K562 (cell line): ENCODE data around the gene MARK4.

Experiments used
- E2F1 ChIP-seq: sonication (generic); formaldehyde crosslinking; IDR thresholded peaks from 2 replicates; pipeline ENCODE4 v1.8.1; 2023; ENCODE audit warnings: mild to moderate bottlenecking, missing genetic modification reagents, moderate library complexity
- HOXB6 ChIP-seq: fragments of 250-450 bp; sonication (Bioruptor Pico); IDR thresholded peaks from 2 replicates; pipeline ENCODE4 v1.5.1; 2022; ENCODE audit warnings: mild to moderate bottlenecking, borderline replicate concordance
- IRF1 ChIP-seq: sonication (generic); formaldehyde crosslinking; IDR thresholded peaks from 2 replicates; pipeline ENCODE4 v1.8.0; 2022; ENCODE audit warnings: missing genetic modification reagents, mild to moderate bottlenecking, borderline replicate concordance
- MAX ChIP-seq: sonication (generic); formaldehyde crosslinking; IDR thresholded peaks from 2 replicates; pipeline ENCODE4 v1.9.0; 2022; ENCODE audit warnings: mild to moderate bottlenecking, missing genetic modification reagents
- NFXL1 ChIP-seq: fragments of 450-650 bp; formaldehyde crosslinking; IDR thresholded peaks from 2 replicates; pipeline ENCODE4 v1.4.0; 2021; ENCODE audit warnings: mild to moderate bottlenecking
- ZBTB33 ChIP-seq: sonication (generic); formaldehyde crosslinking; IDR thresholded peaks from 2 replicates; pipeline ENCODE4 v1.8.1; 2023; ENCODE audit warnings: mild to moderate bottlenecking, missing genetic modification reagents
- TF ChIP-seq, protein P1 (sequence below), 3 experiments: IDR thresholded peaks in 2 of 3; conservative IDR thresholded peaks in 1 of 3; 2 replicates each; pipeline ENCODE4 v1.5.1; 2011 to 2012; ENCODE audit warnings: low read length in 3 of 3, mild to moderate bottlenecking in 3 of 3, control low read depth in 2 of 3, improper control_type of control experiment in 1 of 3, inconsistent platforms in 1 of 3, low read depth in 1 of 3, mixed read lengths in 1 of 3, moderate library complexity in 1 of 3; ENCODE audit not compliant: insufficient read depth in 2 of 3
- TF ChIP-seq, protein P2 (sequence below): fragments of 150-350 bp; conservative IDR thresholded peaks from 2 replicates; pipeline ENCODE4 v1.6.1; 2014; ENCODE audit warnings: low read length
- TF ChIP-seq, protein P3 (sequence below): fragments of 450-650 bp; IDR thresholded peaks from 2 replicates; pipeline ENCODE4 v1.7.1; 2018; ENCODE audit warnings: mild to moderate bottlenecking, low read depth; ENCODE audit not compliant: partially characterized antibody

GRCh38 chr19:45250832-45251451, at the start of gene MARK4:
- TF ChIP-seq IRF1, result no peak
- TF ChIP-seq MAX (CRISPR knock-in tag), result no peak
- TF ChIP-seq, protein P1, sequence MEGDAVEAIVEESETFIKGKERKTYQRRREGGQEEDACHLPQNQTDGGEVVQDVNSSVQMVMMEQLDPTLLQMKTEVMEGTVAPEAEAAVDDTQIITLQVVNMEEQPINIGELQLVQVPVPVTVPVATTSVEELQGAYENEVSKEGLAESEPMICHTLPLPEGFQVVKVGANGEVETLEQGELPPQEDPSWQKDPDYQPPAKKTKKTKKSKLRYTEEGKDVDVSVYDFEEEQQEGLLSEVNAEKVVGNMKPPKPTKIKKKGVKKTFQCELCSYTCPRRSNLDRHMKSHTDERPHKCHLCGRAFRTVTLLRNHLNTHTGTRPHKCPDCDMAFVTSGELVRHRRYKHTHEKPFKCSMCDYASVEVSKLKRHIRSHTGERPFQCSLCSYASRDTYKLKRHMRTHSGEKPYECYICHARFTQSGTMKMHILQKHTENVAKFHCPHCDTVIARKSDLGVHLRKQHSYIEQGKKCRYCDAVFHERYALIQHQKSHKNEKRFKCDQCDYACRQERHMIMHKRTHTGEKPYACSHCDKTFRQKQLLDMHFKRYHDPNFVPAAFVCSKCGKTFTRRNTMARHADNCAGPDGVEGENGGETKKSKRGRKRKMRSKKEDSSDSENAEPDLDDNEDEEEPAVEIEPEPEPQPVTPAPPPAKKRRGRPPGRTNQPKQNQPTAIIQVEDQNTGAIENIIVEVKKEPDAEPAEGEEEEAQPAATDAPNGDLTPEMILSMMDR (IDR thresholded peaks at IDR 0.05 in 2 of 3, conservative IDR thresholded peaks at IDR 0.05 in 1 of 3; ENCODE audit: insufficient read depth in 2 of 3, low read depth in 1 of 3, low read length in 3 of 3), result no peak
- TF ChIP-seq, protein P2, sequence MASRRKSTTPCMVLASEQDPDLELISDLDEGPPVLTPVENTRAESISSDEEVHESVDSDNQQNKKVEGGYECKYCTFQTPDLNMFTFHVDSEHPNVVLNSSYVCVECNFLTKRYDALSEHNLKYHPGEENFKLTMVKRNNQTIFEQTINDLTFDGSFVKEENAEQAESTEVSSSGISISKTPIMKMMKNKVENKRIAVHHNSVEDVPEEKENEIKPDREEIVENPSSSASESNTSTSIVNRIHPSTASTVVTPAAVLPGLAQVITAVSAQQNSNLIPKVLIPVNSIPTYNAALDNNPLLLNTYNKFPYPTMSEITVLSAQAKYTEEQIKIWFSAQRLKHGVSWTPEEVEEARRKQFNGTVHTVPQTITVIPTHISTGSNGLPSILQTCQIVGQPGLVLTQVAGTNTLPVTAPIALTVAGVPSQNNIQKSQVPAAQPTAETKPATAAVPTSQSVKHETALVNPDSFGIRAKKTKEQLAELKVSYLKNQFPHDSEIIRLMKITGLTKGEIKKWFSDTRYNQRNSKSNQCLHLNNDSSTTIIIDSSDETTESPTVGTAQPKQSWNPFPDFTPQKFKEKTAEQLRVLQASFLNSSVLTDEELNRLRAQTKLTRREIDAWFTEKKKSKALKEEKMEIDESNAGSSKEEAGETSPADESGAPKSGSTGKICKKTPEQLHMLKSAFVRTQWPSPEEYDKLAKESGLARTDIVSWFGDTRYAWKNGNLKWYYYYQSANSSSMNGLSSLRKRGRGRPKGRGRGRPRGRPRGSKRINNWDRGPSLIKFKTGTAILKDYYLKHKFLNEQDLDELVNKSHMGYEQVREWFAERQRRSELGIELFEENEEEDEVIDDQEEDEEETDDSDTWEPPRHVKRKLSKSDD, result no peak
- no peak for TF ChIP-seq E2F1
- TF ChIP-seq NFXL1, result no peak
- TF ChIP-seq ZBTB33 (CRISPR knock-in tag), result no peak
- no peak for TF ChIP-seq HOXB6 (CRISPR knock-in tag)
- TF ChIP-seq, protein P3, sequence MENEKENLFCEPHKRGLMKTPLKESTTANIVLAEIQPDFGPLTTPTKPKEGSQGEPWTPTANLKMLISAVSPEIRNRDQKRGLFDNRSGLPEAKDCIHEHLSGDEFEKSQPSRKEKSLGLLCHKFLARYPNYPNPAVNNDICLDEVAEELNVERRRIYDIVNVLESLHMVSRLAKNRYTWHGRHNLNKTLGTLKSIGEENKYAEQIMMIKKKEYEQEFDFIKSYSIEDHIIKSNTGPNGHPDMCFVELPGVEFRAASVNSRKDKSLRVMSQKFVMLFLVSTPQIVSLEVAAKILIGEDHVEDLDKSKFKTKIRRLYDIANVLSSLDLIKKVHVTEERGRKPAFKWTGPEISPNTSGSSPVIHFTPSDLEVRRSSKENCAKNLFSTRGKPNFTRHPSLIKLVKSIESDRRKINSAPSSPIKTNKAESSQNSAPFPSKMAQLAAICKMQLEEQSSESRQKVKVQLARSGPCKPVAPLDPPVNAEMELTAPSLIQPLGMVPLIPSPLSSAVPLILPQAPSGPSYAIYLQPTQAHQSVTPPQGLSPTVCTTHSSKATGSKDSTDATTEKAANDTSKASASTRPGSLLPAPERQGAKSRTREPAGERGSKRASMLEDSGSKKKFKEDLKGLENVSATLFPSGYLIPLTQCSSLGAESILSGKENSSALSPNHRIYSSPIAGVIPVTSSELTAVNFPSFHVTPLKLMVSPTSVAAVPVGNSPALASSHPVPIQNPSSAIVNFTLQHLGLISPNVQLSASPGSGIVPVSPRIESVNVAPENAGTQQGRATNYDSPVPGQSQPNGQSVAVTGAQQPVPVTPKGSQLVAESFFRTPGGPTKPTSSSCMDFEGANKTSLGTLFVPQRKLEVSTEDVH, result no peak
